Amygdala (tissue), 56 donors: Measurements from ENCODE around the gene TBX1.

Experiments
- DNase-seq, 56 donors: peaks; one replicate each; lab custom pipeline; 2025; lab: John Stamatoyannopoulos, UW

Gene TBX1

GRCh38 chr22:19762568-19763457 is 2.2 kb downstream of the TBX1 start:
- DNase-seq = no peak

DNA sequence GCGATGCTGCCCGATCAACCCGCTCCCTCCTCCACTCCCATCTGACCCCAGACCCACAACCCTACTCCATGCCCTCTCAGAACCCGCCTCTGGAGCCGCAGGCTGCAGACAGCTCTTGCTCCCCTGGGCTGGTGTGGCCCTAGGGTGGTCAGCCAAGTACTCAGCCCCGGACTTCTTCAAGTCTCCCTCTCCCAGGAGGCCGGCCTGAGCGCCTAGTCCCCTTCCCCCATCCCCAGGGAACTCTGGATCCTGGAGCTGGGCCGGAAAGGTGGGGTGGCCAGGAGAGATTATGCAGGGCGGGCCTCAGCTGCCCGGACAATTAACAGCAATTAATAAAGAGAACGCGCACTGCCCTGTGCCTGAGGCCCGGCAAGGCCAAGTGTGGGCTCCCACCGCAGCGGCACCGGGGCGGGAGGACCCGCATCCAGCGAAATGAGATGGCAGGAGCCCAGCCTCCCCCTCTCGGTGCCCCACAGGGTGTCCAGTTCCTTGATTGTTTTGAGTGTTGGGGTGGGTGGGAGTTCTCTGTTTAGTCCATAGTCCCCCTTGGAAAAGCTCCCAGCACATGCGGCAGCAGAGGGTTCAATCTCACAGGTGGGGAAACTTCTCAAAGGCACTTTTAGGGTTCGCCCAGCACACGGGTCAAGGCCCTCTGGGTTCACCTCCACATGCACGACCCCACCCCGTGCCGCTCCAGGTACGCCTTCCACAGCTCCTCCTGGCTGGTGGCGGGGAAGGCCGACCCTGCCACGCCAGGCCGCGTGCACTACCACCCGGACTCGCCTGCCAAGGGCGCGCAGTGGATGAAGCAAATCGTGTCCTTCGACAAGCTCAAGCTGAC is 3.1 kb downstream of the TBX1 start:
- no peak for DNase-seq

GRCh38 chr22:19764299-19764593 is 3.7 kb downstream of the TBX1 start:
- no peak for DNase-seq

- DNase-seq = no peak
Observed at GRCh38 chr22:19764636-19765476, 4.3 kb downstream of the TBX1 start.

DNA sequence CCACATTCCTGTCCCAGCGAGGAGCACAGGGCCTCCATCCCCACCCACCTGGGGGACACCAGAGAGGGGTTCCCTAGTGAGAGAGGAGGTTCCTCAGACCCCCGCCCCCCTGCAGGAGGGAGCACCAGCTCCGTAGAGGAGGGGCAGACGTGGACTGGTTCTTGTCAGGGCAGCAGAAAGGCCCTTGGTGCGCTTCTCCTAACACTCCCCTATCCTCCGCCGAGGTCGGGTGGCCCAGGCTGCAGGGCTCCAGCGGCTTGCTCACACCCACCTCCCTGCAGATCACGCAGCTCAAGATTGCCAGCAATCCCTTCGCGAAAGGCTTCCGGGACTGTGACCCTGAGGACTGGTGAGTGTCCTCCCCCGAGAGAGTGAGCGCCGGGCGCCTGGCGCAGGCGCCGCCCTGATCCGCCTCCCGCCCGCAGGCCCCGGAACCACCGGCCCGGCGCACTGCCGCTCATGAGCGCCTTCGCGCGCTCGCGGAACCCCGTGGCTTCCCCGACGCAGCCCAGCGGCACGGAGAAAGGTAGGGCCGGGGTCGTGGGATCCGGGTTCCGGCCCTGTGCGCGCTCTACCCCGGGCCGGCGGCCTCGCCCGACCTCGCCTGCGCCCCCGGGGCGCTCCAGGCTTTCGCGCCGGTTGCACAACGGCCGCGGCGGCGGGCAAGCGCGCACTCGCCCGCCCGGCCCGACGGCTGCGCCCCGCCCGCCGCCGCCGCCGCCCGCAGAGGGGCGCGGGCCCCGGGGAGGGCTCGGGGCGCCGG is 5.1 kb downstream of the TBX1 start:
- DNase-seq = no peak

DNA sequence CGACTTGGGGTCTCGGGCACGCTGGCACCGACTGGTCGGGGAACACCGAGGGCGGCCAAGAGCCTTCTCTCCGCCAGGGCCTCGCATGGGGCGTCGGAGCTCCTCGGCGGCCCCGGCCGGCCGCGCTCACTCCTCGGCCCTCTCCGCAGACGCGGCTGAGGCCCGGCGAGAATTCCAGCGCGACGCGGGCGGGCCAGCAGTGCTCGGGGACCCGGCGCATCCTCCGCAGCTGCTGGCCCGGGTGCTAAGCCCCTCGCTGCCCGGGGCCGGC is 5.6 kb downstream of the TBX1 start:
- no peak for DNase-seq

GRCh38 chr22:19766511-19767426 is 6.2 kb downstream of the TBX1 start:
- DNase-seq = no peak

DNA sequence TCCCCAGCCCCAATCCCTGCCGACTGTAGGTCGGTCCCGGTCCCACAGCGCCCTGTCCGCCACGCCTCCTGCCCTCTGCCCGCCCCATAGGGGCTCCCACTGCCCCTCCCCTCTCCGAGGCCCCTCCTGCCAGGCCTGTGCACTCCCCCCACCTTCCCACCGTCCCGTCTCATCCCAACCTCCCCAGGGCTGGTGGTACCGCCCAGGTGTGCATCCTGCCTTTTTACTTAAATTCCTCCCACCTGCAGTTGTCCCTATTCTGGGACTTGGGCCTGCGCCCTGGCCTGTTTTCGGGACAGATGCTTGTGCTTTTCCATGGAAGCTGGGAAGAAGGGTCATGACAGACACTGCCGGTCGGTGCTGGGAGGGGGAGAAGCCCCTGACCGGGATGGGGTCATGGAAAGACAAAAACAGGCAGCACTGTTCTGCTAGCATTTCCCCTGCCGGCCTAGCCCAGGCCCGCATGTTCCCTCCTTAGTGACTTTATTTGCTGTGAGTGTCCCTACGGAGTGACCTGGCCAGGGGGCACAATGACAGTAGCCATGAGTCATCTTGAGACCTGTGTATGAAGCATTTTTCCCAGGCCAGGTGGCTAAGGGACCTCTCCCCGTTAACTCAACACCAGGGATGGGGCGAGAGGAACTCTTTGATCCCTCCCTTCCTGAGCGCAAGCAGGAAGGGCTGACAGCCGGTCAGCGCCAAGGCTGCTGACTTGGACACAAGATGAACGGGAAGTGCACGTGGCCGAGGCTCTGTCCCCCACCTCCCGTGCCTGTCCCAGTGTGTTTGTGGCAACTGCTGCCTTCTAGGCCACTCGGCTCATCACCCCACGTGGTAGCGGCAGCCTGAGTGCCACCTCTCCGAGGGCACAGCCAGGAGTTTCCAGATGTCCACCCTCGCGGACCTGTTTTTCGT is 7.1 kb downstream of the TBX1 start:
- no peak for DNase-seq

- no peak for DNase-seq
Observed at GRCh38 chr22:19769393-19769715, 8.8 kb downstream of the TBX1 start.

GRCh38 chr22:19770349-19771220 is 10.0 kb downstream of the TBX1 start:
- DNase-seq = no peak

DNA sequence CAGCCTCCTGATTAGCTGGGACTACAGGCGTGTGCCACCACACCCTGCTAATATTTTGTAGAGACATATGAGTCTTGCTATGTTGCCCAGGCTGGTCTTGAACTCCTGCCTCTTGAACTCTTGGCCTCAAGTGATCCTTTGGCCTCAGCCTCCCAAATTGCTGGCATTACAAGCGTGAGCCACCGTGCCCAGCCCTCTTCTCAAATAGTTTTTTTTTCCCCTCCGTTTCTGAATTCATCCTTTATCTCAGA is 11.8 kb downstream of the TBX1 start:
- DNase-seq = no peak

DNA sequence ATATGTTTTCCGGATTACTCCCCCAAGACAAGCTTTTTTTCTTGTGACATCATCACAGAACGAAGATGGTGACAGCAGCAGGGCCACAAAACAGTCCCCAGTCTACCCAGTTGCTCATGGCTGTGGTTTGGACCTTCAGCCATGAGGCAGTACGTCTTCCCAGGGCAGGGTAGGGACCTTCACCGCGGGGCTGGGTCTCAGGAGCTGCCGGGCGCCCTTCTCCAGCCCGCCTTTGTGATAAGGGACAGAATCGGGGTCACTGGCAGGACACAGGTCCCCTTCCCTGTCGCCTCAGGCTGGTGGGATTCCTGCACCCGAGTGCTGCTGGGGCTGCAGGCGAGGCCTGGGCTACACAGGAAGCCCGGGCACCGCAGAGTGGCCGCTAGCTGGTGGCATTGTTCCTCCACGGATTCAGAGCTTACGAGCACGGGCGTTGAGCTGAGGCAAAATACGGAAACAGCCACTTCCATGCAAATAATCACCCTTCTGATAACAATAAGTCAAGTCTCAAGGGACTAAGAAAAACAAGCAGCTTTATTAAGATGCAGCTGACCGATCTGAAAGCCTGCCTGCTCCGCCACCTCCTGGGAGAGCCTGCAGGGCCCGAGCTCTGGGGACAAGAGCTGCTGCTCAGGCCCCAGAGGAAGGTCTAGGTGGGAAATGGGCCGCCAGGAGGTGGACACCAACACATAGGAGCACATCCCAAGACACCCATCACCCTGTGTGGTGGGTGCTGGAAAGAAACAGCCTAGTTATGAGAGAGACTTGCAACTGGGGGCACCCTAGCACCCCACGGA is 12.3 kb downstream of the TBX1 start:
- DNase-seq = no peak

DNA sequence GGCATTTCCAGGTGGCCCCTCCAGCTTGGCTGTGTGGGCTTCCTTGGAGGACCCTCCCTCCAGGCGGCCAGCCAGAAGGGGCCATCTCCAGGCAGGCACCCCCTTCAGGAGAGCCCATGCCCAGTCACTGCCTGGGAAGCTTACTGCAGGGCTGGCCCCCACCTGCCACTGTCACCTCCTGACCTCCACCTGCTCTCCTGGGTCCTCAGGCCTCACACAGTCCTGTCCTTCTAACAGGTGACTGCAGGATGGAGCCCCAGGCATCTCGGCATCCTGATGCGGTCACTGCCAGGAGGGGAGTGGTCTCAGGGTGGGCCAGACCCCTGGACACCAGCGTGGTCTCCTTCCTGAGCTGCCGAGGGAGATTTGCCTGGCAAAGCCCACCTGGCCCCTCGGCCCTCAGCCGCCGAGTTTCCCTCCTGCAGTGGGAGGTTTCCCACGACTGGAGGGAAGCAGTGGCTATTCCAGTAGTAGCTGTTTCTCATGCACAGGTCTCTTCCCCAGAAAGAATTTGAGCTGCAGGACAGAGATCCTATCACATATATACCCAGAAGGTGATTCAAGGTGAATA is 13.0 kb downstream of the TBX1 start:
- no peak for DNase-seq

DNA sequence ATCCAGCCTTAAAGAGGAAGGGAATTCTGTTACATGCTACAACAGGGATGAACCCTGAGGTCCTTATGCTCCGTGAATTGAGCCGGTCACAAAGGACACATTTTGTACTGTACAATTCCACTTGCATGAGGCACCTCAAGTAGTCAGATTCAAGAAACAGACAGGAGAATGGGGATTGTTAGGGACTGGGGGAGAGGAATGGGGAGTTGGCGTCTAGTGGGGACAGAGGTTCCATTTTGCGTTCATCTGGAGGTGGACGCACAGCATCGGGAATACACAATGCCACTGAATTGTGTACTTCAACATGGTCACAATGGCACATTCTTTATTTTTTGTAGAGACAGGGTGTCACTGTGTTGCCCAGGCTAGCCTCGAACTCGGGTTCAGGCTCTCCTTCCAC is 14.1 kb downstream of the TBX1 start:
- no peak for DNase-seq

DNA sequence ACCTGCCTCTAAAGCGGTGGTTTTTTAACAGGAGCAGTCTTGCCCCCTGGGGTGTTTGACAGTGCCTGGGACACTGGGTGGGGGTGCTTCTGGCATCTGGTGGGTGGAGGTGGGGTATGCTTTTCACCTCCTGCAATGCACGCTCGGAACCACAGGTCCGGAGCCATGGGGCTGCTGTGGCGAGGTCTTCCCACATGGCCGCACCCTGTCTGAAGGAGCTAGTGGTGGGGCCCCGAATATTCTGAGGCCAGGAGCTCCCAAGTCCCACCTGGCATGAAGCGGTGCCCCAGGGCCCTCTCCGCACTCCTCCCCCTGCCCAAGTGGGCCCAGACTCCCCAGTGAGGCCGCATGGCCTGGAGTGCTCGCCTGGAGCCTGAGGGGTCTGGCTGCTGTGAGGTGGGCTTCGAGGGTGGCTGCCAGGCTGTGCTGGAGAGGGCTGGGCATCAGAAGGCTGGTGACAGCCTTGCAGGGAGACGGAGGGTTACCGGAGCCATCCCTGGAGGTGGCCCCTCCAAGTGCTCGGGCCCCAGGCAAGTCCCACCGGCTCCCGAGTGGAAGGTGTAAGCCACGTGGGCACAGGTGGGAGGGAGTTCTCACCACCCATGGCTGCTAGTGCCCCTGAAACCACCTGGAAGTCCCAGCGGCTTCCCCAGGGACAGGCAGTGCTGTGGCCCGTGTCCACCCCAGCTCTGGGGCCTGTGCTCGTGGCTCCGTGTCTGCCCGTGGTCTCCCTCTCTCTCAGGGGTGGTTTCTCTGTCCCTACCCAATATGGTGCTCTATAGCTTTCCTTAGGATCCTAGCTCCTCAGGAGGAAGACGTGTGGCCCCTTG is 15.1 kb downstream of the TBX1 start:
- no peak for DNase-seq
